Measurements from ENCODE around the gene TRUB1.
"Not testable (repeated sequence)": the region's sequence is repeated elsewhere in the genome, so short reads cannot be mapped to it uniquely, and the experiment has no call there.

The TRUB1 gene

DNA sequence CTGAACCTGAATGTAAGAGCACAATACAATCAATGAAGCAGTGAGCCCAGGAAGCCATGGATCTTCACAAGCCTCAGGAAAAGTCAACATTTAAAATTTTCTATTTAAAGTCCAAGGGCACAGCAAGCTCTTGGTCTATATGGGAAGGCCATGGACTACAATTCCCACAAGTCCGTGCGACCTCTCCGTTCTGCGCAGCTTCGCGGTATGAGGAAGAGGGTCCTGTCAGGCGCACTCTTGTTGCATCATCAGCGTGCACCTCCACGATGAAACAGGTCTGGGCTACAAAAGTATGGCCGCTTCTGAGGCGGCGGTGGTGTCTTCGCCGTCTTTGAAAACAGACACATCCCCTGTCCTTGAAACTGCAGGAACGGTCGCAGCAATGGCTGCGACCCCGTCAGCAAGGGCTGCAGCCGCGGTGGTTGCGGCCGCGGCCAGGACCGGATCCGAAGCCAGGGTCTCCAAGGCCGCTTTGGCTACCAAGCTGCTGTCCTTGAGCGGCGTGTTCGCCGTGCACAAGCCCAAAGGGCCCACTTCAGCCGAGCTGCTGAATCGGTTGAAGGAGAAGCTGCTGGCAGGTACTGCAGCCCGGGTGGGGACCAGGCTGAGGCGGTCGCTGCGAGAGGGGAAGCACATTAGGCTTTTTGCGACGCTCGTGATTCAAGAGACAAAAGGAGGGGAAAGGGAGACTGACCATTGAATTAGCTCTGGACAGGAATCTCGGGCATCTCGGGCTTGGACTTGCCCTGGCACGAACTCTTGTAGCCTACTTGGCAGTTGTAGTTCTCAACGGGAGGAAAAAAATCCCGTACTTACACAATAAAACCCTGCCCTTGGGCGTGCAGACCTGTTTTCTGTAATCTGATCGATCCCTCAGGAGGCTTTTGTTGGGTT is at the start of gene TRUB1:
TRUB1 (plus strand) TSS at position 234 of the 894 bp plus-strand sequence; CDS start at position 293, 59 bp downstream.
- peak; percentile 93 for DNase-seq

- no peak for DNase-seq
Observed at GRCh38 chr10:114893251-114893650, 44.7 kb upstream of the TRUB1 start.

GRCh38 chr10:114894911-114895310 is 43.1 kb upstream of the TRUB1 start:
- no peak for DNase-seq

DNA sequence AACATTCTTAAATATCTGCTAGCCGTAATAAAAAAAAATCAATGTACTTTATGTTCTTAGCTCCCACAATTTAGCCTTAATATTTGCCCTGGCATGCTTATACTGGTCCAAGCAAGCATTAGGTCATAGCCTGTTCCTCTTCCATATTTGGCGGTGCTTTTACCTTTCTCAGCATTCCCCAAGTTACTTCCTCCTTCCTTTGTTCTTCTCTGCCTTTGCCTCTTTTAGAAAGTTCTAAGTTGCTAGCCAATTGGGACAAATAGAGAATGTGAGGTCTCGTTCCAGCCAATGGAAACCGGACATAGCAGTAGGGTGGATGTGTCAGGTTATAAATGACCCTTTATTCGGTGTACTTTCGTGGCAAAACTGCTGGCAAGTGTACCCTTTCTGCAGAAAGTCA is 41.0 kb upstream of the TRUB1 start:
- not testable (repeated sequence) for DNase-seq

- no peak for DNase-seq
Observed at GRCh38 chr10:114897593-114897992, 40.4 kb upstream of the TRUB1 start.

DNA sequence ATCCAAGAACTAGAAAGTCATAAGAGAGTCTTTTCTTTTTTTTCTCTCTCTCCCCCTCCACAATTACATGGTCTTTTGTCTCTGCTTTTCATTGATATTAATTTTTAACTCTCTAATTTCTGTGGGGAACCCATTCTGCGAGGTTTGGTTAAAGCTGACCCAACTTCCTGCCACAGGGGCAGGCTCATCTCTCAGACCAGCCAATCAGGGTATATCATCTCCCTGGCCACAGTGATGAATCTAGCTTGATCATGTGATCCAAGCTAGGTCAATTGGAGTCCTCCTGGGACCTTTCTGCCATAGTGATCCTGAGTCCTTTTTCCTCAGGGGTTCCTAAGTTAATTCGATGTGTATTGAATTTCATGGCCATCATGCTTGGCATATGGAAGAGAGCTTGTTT is 38.0 kb upstream of the TRUB1 start:
- no peak for DNase-seq

DNA sequence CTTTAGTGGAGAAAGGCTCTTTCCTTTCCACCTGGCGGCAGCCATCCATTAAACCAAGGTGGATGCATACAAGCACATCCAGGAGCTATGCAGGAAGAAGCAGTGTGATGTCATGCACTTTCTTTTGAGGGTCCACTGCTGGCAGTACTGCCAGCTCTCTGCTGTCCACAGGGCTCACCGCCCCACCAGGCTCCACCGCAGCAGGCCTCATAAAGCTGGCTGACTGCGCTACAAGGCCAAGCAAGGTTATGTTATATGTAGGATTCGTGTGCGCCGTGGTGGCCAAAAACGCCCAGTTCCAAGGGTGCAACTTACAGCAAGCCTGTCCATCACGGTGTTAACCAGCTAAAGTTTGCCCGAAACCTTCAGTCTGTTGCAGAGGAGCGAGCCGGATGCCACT is 37.3 kb upstream of the TRUB1 start:
- DNase-seq: no peak

DNA sequence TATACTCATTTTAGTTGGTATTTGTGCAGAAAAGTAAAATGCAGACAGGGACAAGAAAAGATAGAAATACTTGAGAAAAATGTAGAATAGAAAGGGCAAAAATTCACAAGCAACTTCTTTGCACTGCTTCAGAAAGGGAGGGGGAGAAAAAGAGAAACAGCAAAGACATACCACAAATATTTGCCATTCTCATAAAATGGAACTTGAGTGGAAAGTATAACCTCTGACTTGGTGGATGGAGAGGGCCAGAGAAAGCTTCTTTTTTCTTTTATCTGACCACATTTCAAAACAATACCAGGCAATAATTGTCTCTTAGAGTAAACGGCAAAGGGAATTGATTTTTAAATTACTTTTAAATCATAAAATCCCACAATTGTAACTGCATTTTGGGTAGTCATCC is 35.8 kb upstream of the TRUB1 start:
- DNase-seq: no peak

DNA sequence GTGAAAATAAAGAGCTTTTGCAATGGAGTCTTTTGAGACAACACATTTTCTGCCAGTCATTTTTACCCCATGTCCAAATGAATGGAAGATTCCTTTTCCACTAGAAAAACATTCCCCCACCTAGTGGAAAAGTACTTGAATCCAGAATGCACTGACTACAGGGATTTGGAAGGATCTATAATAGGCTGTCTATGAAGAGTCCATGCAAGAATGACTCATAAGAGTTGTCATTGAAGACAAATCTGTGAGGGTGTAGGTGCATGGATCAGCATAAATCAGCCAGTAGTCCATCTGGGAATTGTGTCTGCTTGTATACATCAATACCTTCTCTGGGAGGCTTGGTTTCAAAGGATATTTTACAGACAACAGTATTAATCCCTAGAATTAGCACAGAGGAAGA is 32.5 kb upstream of the TRUB1 start:
- DNase-seq: no peak

- DNase-seq: no peak
Observed at GRCh38 chr10:114906981-114907380, 31.0 kb upstream of the TRUB1 start.

DNA sequence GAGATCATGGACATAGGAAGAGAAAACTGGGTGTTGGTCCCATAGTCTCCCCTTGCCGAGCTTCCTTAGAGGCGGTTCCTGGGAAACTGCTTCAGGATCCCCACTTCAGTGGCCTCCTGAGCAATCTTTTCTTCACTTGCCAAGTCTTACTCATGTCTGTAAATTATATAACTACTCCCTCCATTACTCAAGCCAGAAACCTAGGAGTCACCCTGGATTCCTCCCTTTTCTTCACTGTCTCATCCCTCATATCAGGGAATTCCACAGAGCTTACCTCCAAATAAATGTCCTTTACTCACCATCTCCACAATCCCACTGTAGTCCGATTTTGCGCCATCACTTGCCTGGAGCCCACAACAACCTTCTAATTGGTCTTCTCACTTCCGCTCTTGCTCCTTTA is 29.1 kb upstream of the TRUB1 start:
- DNase-seq: no peak

DNA sequence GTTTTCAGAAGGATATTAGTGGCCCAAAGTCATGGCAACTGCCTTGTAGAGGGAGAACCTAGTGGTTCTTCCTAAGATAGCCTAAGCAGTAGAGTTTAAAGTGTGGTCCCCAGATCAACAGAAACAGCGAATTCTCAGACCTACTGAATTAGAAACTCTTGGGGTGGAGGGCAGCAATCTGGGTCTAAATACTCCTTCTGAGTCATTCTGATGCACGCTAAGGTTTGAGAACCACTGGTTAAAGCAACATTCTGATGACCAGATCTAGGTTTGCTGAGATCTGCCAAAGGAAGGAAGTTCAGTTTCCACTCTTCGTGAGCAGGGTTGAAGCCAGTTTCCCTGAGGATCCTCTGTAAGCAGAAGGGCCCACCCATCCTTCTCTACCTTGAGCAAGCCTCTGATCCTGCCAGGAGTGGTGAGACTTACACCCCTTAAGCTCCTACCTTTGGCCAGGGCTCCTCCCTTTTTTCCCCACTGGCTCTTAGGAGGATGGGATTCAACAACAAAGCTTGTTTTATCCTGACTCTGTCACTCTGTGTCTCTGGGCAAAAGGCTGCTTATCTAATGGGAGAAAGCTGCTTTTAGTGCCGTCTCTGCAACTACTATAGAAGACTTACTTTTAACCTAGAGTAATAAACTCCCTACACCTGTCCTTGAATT is 26.8 kb upstream of the TRUB1 start:
- no peak for DNase-seq

GRCh38 chr10:114911801-114912469 is 26.1 kb upstream of the TRUB1 start:
- DNase-seq: no peak

GRCh38 chr10:114912470-114912859 is 25.5 kb upstream of the TRUB1 start:
- no peak for DNase-seq

DNA sequence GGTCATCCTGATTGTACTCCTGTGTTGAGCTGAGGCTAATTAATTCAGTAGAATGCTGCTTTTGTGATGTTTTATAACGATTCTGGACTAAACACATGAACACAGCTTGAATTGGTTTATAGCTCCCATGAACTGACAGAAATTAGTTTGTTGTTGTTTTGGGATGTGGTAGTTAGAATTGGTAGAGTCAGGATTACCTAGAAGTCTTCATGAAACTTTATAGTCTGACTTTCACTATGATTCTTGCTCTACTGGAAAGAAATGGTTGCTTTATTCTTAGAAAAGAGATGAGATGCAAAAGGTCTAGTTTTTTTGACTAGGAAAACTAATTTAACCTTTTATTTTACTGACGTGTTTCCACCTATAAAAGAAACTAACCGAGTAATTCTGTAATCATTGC is 23.4 kb upstream of the TRUB1 start:
- DNase-seq: no peak

DNA sequence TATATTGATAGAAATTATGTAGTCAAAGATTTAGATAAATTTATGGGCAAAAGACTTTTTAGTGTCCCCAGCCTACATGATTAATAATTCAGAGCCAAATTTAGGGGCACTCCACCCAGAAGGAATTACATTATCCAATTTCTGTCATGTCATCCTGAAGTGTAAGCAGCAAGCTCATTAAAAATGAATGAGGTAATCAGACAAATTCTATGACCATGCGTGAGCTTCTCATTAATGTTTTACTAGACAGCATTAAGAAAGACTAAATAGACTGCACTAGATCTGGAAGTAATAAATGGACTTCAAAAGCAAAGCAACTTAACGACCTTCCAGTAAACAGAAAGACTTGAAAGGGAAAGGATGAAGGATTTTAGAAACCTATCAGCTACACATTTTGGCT is 22.7 kb upstream of the TRUB1 start:
- no peak for DNase-seq

DNA sequence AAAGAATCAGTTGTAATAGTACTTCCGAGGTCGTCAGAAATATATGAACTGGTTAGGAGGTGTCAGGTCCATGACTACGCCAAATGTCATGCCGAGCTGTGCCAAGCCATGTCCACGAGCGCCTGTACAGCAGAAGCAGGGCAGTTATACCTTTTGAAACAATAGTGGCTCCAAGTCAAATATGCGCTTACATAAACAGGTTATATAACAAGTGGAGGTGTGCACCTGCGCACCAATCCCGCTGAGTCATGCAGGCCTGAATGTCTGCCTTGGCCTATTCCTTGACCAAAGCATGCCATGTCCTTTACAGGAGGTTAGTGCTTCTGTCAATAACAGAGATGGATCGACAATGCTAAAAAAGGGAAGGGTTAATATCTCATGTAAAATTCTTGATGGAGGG is 21.3 kb upstream of the TRUB1 start:
- DNase-seq: no peak

GRCh38 chr10:114917459-114917858 is 20.5 kb upstream of the TRUB1 start:
- no peak for DNase-seq

GRCh38 chr10:114917927-114918672 is 19.9 kb upstream of the TRUB1 start:
- DNase-seq: no peak

DNA sequence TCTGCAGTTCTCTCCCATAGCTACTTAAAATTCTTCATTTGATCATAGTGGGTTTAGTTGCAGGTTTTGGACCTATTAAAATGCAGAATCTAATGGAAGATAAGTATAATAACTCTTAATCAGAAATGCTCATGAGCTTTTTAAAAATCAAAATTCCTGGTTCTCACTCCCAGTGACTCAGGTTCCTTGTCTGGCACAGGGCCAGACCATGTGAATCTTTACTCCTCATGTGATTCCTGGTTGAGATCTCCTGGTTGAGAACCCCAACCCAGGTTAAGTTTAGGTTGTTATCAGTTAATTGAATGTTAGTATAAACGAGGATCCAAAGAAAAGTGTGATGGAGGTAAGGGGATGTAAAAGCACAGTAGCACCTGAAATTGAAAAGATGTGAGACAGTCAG is 17.5 kb upstream of the TRUB1 start:
- DNase-seq: no peak

DNA sequence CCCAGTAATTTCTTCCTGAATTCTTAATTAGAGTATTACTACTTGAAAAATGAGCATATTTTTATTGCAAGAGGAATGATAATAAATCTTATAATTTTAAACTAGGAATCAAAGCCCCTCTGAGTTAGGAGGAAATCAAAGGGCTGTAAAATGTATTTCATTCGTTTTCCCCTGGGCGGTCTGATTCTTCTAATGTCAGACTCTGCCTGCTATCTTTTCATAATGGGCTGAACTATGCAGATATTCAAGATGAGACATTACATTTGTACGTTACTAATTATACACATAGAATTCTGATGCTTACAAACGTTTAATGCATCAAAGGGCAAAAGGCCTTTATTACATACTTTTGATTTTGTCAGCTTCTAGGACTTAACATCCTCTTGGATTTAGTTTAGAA is 16.0 kb upstream of the TRUB1 start:
- no peak for DNase-seq

- DNase-seq: no peak
Observed at GRCh38 chr10:114923551-114923950, 14.4 kb upstream of the TRUB1 start.

Data from hippocampal formation (tissue), 2 donors.